Pancreas (tissue), 10 donors: ENCODE results near the gene KLK15. TPM values are rescaled to one million over a fixed set of nuclear protein-coding genes. Genes with fewer than 3 reads are reported as not detected.

Source experiments
- ATAC-seq, 4 donors: fragments of 200-7000 bp; cut with Tn5 transposase; one replicate each; pipeline versions ENCODE4 v1.8.0 to v1.9.1; 2020; ENCODE audit warnings: mild to moderate bottlenecking in 4 of 4, moderate library complexity in 4 of 4
- DNase-seq, 6 donors: peaks; one replicate each; pipeline ENCODE4 v3.0.0-alpha.2; 2020
- FAIRE-seq: peaks from 2 replicates; lab custom pipeline; 2012; peaks lifted over from hg19 to GRCh38; lab: Jason Lieb, UNC
- H3K27ac ChIP-seq, 4 donors: fragments of 200-600 bp; sonication (generic); 1 replicate in 3 of 4; 2 replicates in 1 of 4; pipeline versions ENCODE4 v1.5.0 to v1.8.0; 2020
- H3K27me3 ChIP-seq, 4 donors: fragments of 200-600 bp; one replicate each; pipeline ENCODE4 v1.8.0; 2021
- H3K36me3 ChIP-seq, 3 donors: fragments of 200-600 bp; sonication (generic) in 1 of 3; one replicate each; pipeline versions ENCODE4 v1.5.0 to v1.8.0; 2020 to 2021
- H3K4me1 ChIP-seq, 3 donors: fragments of 200-600 bp; one replicate each; pipeline ENCODE4 v1.8.0; 2021
- H3K4me3 ChIP-seq, 4 donors: fragments of 200-600 bp; sonication (generic) in 2 of 4; one replicate each; pipeline versions ENCODE4 v1.5.0 to v1.8.0; 2020 to 2021
- H3K9me3 ChIP-seq, 4 donors: fragments of 200-600 bp; one replicate each; pipeline ENCODE4 v1.8.0; 2021
- CTCF ChIP-seq, 4 donors: fragments of 200-600 bp; sonication (generic) in 3 of 4; IDR thresholded peaks; one replicate each; pipeline versions ENCODE4 v1.5.0 to v1.8.0; 2021; ENCODE audit warnings: antibody characterized with exemption in 4 of 4
- whole genome bisulfite sequencing, 2 donors: extraction: QIAGEN DNeasy Blood & Tissue Kit; methylation state at CpG; one replicate each; pipeline ENCODE4 v1.1.7; 2013; 5-methylcytosine and 5-hydroxymethylcytosine counted together
- intact Hi-C, 3 donors: fragments of 100-400 bp; cut with DNase I; formaldehyde crosslinking; loops; one replicate each; pipeline versions ENCODE4 v1.11.1 to v1.14.2; 2022
- polyA plus RNA-seq, 2 donors: library from polyadenylated mRNA; stranded (reverse); fragments of 200-250 nt; gene quantifications; one replicate each; pipeline ENCODE4 v1.2.3, GENCODE V29; 2013
- total RNA-seq, 6 donors: library from RNA; stranded (reverse); fragmentation: NEBNext Ultra II Directional in 4 of 6; extraction: Animal tissue kit (Norgen Biotek cat#: 25700) in 4 of 6; gene quantifications; one replicate each; pipeline versions ENCODE4 v1.2.1 to v1.2.4, GENCODE V29; 2021 to 2023
- donor health status: healthy with polysubstance abuse.
- donor health status: DM: no; HTN: no; CAD: no; lungs with moderate emphysema.
- donor health status: DM: no; HTN: no; CAD: no.
- donor health status: control.
- donor health status: control.
- donor health status: Bipolar disorder and iron deficiency.
- donor health status: DM: yes; HTN: yes; CAD: no.
- donor health status: DM: no; HTN: no; CAD: no.
- donor health status: DM: no; HTN: no; CAD: no.
- donor health status: DM: yes; HTN: yes; CAD: no.

The KLK15 gene
- total and polyA plus RNA-seq, 8 donors = 0.07 to 0.27 TPM; not detected in 6

GRCh38 chr19:50794876-50795663 lies 38.3 kb downstream of the KLK15 start:
- DNase-seq (peak in 3 of 6 donors; percentile 41 to 78 (median 53)), FAIRE-seq (no peak), ATAC-seq (peak in 3 of 4 donors; percentile 19 to 61 (median 37))
- Histone ChIP-seq H3K4me1 (no peaks in the 10 kb centered on the region), H3K27ac (no peak overlapping the region), H3K4me3 (no peak overlapping the region), H3K27me3 (no peaks in the 10 kb centered on the region), H3K9me3 (no peaks in the 10 kb centered on the region), H3K36me3 (peaks cover 0 to 26% (median 16%) of the 10 kb centered on the region in 3 donors)
- intact Hi-C loops = no loop called here
- WGBS, 2 donors = 45 to 50% methylated on average over 18 of the region's 18 CpGs
- TF ChIP-seq CTCF (IDR thresholded peaks at IDR 0.05) = no peak

GRCh38 chr19:50794074-50794875 lies 39.1 kb downstream of the KLK15 start:
- WGBS, 2 donors = 12 to 20% methylated on average over 14 to 16 of the region's 16 CpGs
- Histone ChIP-seq H3K4me1 (no peaks in the 10 kb centered on the region), H3K27ac (no peak overlapping the region), H3K9me3 (no peaks in the 10 kb centered on the region), H3K4me3 (no peak overlapping the region), H3K27me3 (no peaks in the 10 kb centered on the region), H3K36me3 (peaks cover 0 to 26% (median 16%) of the 10 kb centered on the region in 3 donors)
- ATAC-seq (peak; percentile 46 to 83 (median 60)), DNase-seq (peak in 4 of 6 donors; percentile 39 to 69 (median 46)), FAIRE-seq (no peak)
- intact Hi-C loops = no loop called here
- no peak for TF ChIP-seq CTCF (IDR thresholded peaks at IDR 0.05)

- no peak overlapping the region for H3K27ac ChIP-seq
- H3K27me3 ChIP-seq = no peaks in the 10 kb centered on the region
- no peak for TF ChIP-seq CTCF (IDR thresholded peaks at IDR 0.05)
- WGBS, 2 donors = 61 to 64% methylated on average over 11 of the region's 11 CpGs
- H3K9me3 ChIP-seq = no peaks in the 10 kb centered on the region
- H3K36me3 ChIP-seq = peaks cover 0 to 19% (median 14%) of the 10 kb centered on the region in 3 donors
- DNase-seq (no peak), ATAC-seq (peak in 1 of 4 donors; percentile 3), FAIRE-seq (no peak)
- H3K4me1 ChIP-seq = no peaks in the 10 kb centered on the region
- intact Hi-C loops = no loop called here
- H3K4me3 ChIP-seq = no peak overlapping the region
Observed at GRCh38 chr19:50793558-50794065, 39.8 kb downstream of the KLK15 start.

GRCh38 chr19:50792272-50793250 lies 40.8 kb downstream of the KLK15 start:
- TF ChIP-seq CTCF (IDR thresholded peaks at IDR 0.05) = no peak
- no peak overlapping the region for H3K4me3 ChIP-seq
- ATAC-seq = no peak
- WGBS, 2 donors = 76 to 83% methylated on average over 13 of the region's 13 CpGs
- no peak for FAIRE-seq
- intact Hi-C loops = no loop called here
- no peak overlapping the region for H3K27ac ChIP-seq
- no peaks in the 10 kb centered on the region for H3K27me3 ChIP-seq
- H3K36me3 ChIP-seq = peaks cover 0 to 9% (median 6%) of the 10 kb centered on the region in 3 donors
- no peaks in the 10 kb centered on the region for H3K9me3 ChIP-seq
- H3K4me1 ChIP-seq = no peaks in the 10 kb centered on the region
- no peak for DNase-seq
